Colonic mucosa (tissue), 4 donors: Measurements from ENCODE around the gene PBX1. TPM values are rescaled to one million over a fixed set of nuclear protein-coding genes. Genes with fewer than 3 reads are reported as not detected.

Experiments used
- DNase-seq: peaks from one replicate; pipeline ENCODE4 v3.0.0-alpha.2; 2020
- H3K27ac ChIP-seq: fragments of 200-600 bp; one replicate; pipeline ENCODE4 v1.8.0; 2021
- H3K27me3 ChIP-seq: fragments of 200-600 bp; one replicate; pipeline ENCODE4 v1.8.0; 2021
- H3K36me3 ChIP-seq: fragments of 200-600 bp; one replicate; pipeline ENCODE4 v1.8.0; 2021
- H3K4me1 ChIP-seq: fragments of 200-600 bp; one replicate; pipeline ENCODE4 v1.8.0; 2021; ENCODE audit warnings: mild to moderate bottlenecking
- H3K4me3 ChIP-seq: fragments of 200-600 bp; one replicate; pipeline ENCODE4 v1.8.0; 2021
- H3K9ac ChIP-seq, 2 donors: one replicate each; pipeline ENCODE4 v1.7.0; 2013; ENCODE audit warnings: control low read depth in 2 of 2, low read depth in 2 of 2, low read length in 2 of 2
- H3K9me3 ChIP-seq: fragments of 200-600 bp; one replicate; pipeline ENCODE4 v1.8.0; 2021
- intact Hi-C: fragments of 100-400 bp; cut with DNase I; formaldehyde crosslinking; loops from one replicate; pipeline ENCODE4 v1.14.1; 2022
- total RNA-seq, 2 donors: library from RNA; stranded (reverse); fragmentation: NEBNext Ultra II Directional in 1 of 2; extraction: Animal tissue kit (Norgen Biotek cat#: 25700) in 1 of 2; gene quantifications; one replicate each; pipeline ENCODE4 v1.2.1, GENCODE V29; 2021
- TF ChIP-seq, protein P1 (sequence below): fragments of 200-600 bp; IDR thresholded peaks from one replicate; pipeline ENCODE4 v1.8.0; 2022; ENCODE audit warnings: antibody characterized with exemption, mild to moderate bottlenecking
- donor health status: healthy.
- donor health status: DM: no; HTN: no; CAD: no.
- donor health status: DM: no; HTN: no; CAD: no.

Gene PBX1
- total RNA-seq, 2 donors from 2014 or later = 27.2 to 53.7 TPM

DNA sequence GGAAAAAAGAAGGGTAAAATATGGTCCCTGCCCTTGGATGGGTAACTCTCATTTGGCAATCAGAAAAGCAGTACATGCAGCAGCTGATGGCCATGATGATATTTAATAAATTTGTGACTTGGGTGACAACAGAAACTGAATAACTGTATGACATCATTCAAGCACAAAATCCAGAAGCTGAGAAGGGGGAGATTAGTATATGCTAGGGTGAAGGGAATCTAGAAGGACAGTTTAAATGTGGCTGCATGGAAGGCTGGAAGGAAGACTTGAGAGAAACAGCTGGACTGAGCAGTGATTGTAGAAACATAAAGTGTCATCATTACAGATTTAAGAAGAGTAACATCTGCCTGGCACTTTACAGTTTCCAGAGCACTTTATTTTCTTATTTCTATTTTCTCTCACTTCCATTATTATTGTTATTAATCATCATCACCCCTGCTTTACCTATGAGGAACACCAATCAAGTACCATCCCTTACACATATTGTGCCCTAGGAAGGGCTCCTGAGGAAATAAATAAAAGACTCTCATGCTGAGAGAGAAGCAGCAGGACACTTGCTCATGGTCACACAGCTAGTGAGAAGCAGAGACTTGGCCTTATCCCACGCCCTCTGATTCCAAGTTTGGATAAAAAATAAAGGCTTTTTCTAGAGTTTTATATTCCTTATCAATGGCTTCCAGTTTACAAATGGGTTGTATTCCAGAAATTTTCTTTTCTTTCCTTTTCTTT lies 207.2 kb downstream of the PBX1 start:
- DNase-seq = no peak
- Histone ChIP-seq H3K27me3 (no peaks in the 10 kb centered on the region), H3K9me3 (no peaks in the 10 kb centered on the region), H3K36me3 (no peaks in the 10 kb centered on the region), H3K4me1 (no peaks in the 10 kb centered on the region), H3K9ac (no peak overlapping the region), H3K4me3 (no peak overlapping the region), H3K27ac (no peak overlapping the region)
- intact Hi-C loops = no loop called here
- TF ChIP-seq, protein P1, sequence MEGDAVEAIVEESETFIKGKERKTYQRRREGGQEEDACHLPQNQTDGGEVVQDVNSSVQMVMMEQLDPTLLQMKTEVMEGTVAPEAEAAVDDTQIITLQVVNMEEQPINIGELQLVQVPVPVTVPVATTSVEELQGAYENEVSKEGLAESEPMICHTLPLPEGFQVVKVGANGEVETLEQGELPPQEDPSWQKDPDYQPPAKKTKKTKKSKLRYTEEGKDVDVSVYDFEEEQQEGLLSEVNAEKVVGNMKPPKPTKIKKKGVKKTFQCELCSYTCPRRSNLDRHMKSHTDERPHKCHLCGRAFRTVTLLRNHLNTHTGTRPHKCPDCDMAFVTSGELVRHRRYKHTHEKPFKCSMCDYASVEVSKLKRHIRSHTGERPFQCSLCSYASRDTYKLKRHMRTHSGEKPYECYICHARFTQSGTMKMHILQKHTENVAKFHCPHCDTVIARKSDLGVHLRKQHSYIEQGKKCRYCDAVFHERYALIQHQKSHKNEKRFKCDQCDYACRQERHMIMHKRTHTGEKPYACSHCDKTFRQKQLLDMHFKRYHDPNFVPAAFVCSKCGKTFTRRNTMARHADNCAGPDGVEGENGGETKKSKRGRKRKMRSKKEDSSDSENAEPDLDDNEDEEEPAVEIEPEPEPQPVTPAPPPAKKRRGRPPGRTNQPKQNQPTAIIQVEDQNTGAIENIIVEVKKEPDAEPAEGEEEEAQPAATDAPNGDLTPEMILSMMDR = no peak

DNA sequence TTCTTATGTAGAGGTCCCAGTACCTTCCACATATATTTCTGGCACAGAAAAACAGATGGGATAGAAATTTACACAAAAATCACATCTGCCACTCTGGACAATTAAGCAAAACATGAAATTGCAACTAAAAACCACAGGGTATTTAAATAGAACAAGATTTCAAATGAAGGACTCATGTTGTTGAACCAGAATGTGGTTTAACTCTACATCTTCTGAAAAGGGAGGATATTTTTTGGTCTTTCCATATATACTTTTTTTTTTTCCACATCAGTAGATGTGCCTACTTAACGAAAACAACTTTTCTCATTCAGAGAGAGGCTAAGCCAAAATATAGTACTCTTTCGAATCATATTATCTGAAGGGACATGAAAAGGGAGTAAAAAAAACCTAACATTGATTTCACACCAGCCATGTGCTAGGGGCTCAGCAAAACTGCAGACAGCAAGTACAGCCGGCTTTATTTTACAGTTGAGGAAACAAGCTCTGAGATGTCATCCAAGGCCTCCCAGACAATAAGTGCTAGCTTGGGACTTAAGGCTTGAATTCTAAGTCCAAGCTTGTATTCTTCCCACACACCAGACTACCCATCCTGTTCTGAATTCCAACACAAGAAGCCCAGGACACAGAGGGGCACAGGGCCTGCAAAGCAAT lies 208.9 kb downstream of the PBX1 start:
- Histone ChIP-seq H3K9ac (no peak overlapping the region), H3K4me3 (no peak overlapping the region), H3K4me1 (no peaks in the 10 kb centered on the region), H3K27me3 (no peaks in the 10 kb centered on the region), H3K9me3 (no peaks in the 10 kb centered on the region), H3K27ac (no peak overlapping the region), H3K36me3 (no peaks in the 10 kb centered on the region)
- no peak for DNase-seq
- intact Hi-C loops = no loop called here
- TF ChIP-seq, protein P1 = no peak

- Histone ChIP-seq H3K4me1 (no peaks in the 10 kb centered on the region), H3K27ac (no peak overlapping the region), H3K9ac (no peak overlapping the region), H3K27me3 (no peaks in the 10 kb centered on the region), H3K36me3 (no peaks in the 10 kb centered on the region), H3K4me3 (no peak overlapping the region), H3K9me3 (no peaks in the 10 kb centered on the region)
- intact Hi-C loops = no loop called here
- TF ChIP-seq, protein P1 = no peak
- DNase-seq = no peak
These were observed 209.6 kb downstream of the PBX1 start for GRCh38 chr1:164768619-164769018.

DNA sequence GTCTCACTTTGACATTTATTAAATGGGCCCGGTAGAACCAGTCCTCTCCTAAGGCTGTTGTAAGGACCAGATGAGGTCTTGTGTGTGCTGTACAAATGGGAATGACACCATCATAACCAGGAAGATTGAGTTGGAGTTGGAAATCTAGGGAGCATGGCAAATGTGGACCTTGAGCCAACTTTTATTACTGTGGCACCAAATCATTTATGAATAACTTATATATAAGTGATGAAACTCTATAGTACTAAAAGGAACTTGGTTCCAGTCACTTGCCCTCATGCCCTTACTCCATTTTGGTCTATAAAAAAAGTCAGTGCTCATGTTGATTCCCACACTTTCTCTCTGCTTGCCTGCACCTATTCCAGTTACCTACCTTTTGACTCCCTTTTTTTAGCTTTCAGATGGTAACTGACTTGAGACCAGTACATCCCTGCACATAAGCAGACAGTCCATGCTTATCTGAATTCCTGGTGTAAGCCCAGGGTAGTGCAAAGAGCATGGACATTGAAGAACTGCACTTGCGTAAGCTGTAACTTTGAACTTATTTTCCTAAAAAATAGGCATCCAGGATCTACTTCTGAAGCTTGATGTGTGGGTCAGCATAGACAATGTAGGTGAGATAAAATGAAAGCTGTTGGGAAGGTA lies 210.6 kb downstream of the PBX1 start:
- no peak for DNase-seq
- no peaks in the 10 kb centered on the region for H3K9me3 ChIP-seq
- H3K9ac ChIP-seq = no peak overlapping the region
- H3K27me3 ChIP-seq = no peaks in the 10 kb centered on the region
- peak overlapping the region; percentile 5 for H3K27ac ChIP-seq
- intact Hi-C loops = no loop called here
- no peak overlapping the region for H3K4me3 ChIP-seq
- H3K4me1 ChIP-seq = peaks cover 4% of the 10 kb centered on the region
- TF ChIP-seq, protein P1 = no peak
- H3K36me3 ChIP-seq = no peaks in the 10 kb centered on the region

DNA sequence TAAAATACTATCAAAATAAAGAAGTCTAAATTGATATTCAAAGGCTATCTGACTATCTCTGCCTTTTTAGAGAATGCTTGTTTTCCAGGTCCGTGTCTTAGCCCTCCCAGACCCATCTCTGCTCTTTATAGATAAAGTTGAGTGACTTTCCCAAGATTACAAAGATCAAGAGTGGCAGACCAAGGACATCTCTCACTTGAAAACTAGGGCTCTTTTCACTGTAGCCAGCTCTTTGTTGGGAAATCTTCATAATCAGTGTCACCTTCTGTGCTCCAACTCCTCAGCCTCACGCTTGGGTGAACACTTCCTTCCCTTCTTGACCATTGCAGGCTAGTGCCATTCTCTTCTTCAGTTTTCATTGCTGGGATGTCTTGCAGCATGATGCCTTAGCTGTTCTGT lies 211.1 kb downstream of the PBX1 start:
- H3K9ac ChIP-seq = no peak overlapping the region
- DNase-seq = no peak
- no peak overlapping the region for H3K4me3 ChIP-seq
- intact Hi-C loops = no loop called here
- TF ChIP-seq, protein P1 = no peak
- H3K4me1 ChIP-seq = peaks cover 8% of the 10 kb centered on the region
- H3K27ac ChIP-seq = peak overlapping the region; percentile 5
- H3K9me3 ChIP-seq = no peaks in the 10 kb centered on the region
- H3K27me3 ChIP-seq = no peaks in the 10 kb centered on the region
- no peaks in the 10 kb centered on the region for H3K36me3 ChIP-seq
